ENCODE measurements around the gene ERO1B. TPM values are rescaled to one million over a fixed set of nuclear protein-coding genes. Genes with fewer than 3 reads are reported as not detected.

Gene ERO1B
- total and polyA plus RNA-seq, 12 donors: 4.0 to 7.0 (median 5.6) TPM

- ATAC-seq: no peak
- TF ChIP-seq CTCF (IDR thresholded peaks at IDR 0.05): no peak
- 87 to 90% methylated on average over 4 of the region's 4 CpGs for WGBS, 2 donors
- intact Hi-C loops (cut with DNase I): loop anchor here in 1 of 10 donors (10.0 kb wide), 1 partner anchor 59 kb away; no protein-coding TSS in a partner anchor
- Histone ChIP-seq H3K27me3 (no peaks in the 10 kb centered on the region), H3K4me3 (no peak overlapping the region), H3K9me3 (peaks cover 0 to 12% (median 0%) of the 10 kb centered on the region in 11 donors), H3K4me1 (no peaks in the 10 kb centered on the region), H3K27ac (no peak overlapping the region), H3K36me3 (peaks cover 0 to 64% (median 9%) of the 10 kb centered on the region in 9 donors)
- DNase-seq: no peak
Measured at GRCh38 chr1:236185687-236186086, 96.1 kb downstream of the ERO1B start.

- H3K36me3 ChIP-seq: peaks cover 0 to 75% (median 9%) of the 10 kb centered on the region in 9 donors
- ATAC-seq (no peak), DNase-seq (no peak)
- 95 to 97% methylated on average over 3 of the region's 3 CpGs for WGBS, 2 donors
- H3K27me3 ChIP-seq: no peaks in the 10 kb centered on the region
- H3K4me1 ChIP-seq: peaks cover 0 to 5% (median 0%) of the 10 kb centered on the region in 9 donors
- intact Hi-C loops (cut with DNase I): loop anchor here in 1 of 10 donors (10.0 kb wide), 1 partner anchor 64 kb away; no protein-coding TSS in a partner anchor
- H3K4me3 ChIP-seq: no peak overlapping the region
- no peak overlapping the region for H3K27ac ChIP-seq
- TF ChIP-seq CTCF (IDR thresholded peaks at IDR 0.05): no peak
- H3K9me3 ChIP-seq: no peaks in the 10 kb centered on the region
Measured at GRCh38 chr1:236181059-236181458, 100.7 kb downstream of the ERO1B start.

- Histone ChIP-seq H3K4me3 (no peak overlapping the region), H3K27me3 (no peaks in the 10 kb centered on the region), H3K27ac (no peak overlapping the region), H3K9me3 (no peaks in the 10 kb centered on the region), H3K36me3 (peaks cover 0 to 69% (median 9%) of the 10 kb centered on the region in 9 donors), H3K4me1 (peaks cover 0 to 5% (median 0%) of the 10 kb centered on the region in 9 donors)
- no peak for ATAC-seq
- intact Hi-C loops (cut with DNase I): loop anchor here in 1 of 10 donors (10.0 kb wide), 1 partner anchor 65 kb away; no protein-coding TSS in a partner anchor
- DNase-seq: no peak
- 96 to 98% methylated on average over 6 of the region's 6 CpGs for WGBS, 2 donors
- TF ChIP-seq CTCF (IDR thresholded peaks at IDR 0.05): no peak
Measured at GRCh38 chr1:236179634-236180033, 102.1 kb downstream of the ERO1B start.

GRCh38 chr1:236176337-236177336 is 105.1 kb downstream of the ERO1B start:
- DNase-seq (no peak), ATAC-seq (peak in 4 of 8 donors; percentile 37 to 88 (median 66))
- no peak overlapping the region for H3K4me3 ChIP-seq
- H3K36me3 ChIP-seq: peaks cover 0 to 41% (median 4%) of the 10 kb centered on the region in 9 donors
- no peaks in the 10 kb centered on the region for H3K27me3 ChIP-seq
- intact Hi-C loops (cut with DNase I): no loop called here
- peaks cover 0 to 10% (median 0%) of the 10 kb centered on the region in 9 donors for H3K4me1 ChIP-seq
- no peak overlapping the region for H3K27ac ChIP-seq
- TF ChIP-seq CTCF (IDR thresholded peaks at IDR 0.05): peak in 1 of 9 donors; percentile 29
- no peaks in the 10 kb centered on the region for H3K9me3 ChIP-seq
- 65 to 67% methylated on average over 18 of the region's 18 CpGs for WGBS, 2 donors

Data from heart right ventricle (tissue), 16 donors.